HG02571 (cell line): Measurements from ENCODE around the gene SEMA4D.

Experiments
- ATAC-seq: cut with Tn5 transposase; IDR thresholded peaks from one replicate; pipeline ENCODE4 v1.9.1; 2021; ENCODE audit warnings: mild to moderate bottlenecking, moderate library complexity; ENCODE audit not compliant: unreplicated experiment

SEMA4D gene

DNA sequence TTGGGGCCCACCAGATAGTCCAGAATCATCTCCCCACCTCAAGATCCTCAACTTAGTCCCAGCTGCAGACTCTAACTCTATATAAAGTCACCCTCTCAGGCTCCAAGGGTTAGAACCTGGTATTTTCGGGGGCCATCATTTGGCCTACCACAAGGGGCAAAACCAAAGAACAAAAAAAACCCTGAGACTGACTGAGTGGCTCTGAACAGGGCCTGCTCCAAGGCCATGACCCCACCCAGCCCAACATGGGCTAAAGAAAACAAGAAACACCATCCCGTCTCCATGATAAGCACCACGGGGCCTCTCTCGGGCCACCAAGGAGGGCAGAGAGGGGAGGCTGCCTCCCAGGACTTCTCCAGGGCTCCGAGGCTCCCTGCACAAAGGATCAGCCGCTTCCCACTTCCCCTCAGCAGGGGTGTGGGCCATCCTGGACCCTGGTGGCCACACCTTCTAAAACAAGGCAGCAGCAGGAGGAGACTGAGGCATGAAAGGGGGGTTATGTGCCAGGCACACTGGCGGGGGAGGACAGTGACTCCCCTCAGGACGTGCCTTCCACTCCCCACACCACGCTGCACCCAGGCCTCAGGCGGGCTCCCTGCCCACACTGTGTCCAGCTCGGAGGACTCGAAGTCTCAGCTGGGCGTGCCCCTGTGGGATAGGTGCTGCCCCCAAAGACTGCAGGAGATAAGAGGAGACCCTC is 51.5 kb downstream of the SEMA4D start:
- ATAC-seq, result no peak

GRCh38 chr9:89445801-89446251 is 52.1 kb downstream of the SEMA4D start:
- no peak for ATAC-seq

- no peak for ATAC-seq
Measured at GRCh38 chr9:89444925-89445765, 52.8 kb downstream of the SEMA4D start.

- no peak for ATAC-seq
Measured at GRCh38 chr9:89444274-89444673, 53.6 kb downstream of the SEMA4D start.

GRCh38 chr9:89442981-89443814 is 54.7 kb downstream of the SEMA4D start:
- ATAC-seq, result peak; percentile 44

- peak; percentile 35 for ATAC-seq
Measured at GRCh38 chr9:89442501-89442978, 55.4 kb downstream of the SEMA4D start.

GRCh38 chr9:89441986-89442385 is 55.9 kb downstream of the SEMA4D start:
- ATAC-seq, result no peak

GRCh38 chr9:89441655-89441970 is 56.3 kb downstream of the SEMA4D start:
- no peak for ATAC-seq

DNA sequence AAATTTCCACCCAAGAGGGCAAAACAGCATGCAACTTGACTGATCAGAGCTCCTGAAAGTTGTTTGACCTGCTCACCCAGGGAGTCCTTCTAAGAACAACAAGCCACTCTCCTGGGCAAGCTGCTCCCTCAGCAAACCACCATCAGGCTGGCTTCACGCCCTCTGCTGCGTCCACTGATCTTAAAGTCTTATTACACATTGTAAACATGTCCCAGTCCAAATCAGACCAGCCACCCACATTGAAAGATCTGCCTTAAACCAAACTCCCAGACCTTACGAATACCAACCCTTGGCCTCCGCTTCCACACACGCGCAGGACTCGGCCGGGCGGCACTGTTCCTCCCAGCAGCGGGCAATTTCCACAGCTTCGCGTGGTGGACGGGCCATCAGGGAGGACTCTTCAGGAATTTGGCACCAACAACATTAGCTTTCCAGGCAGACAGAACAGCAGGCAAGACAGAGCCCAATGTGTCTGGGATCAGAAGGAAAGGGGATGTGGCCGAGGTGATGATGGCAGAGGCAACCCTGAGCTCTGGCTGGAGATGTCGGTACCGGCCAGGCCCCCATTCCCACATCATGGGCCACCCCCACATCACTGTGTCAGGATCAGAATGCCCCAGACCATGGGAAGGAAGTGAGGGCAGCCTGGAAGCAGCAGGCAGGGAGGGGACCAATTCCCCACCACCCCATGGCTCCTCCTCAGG is 56.8 kb downstream of the SEMA4D start:
- no peak for ATAC-seq

DNA sequence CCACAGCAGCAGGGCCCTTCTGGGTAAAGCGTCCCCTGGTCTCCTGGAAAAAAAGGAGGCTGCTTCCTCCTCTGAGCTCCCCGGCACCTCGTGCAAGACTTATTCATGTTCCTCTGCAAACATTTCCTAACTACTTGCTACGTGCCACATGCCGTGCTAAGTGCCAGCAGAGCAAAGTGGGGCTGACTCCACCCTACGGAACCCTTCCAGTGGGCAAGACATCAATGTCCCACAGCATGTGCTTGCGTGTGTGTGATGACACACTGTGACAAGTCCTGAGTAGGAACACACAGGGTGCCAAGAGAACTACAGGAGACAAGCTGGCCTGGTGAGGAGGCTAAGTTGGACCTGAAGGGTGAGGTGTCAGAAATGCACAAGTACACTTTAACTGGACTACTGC is 57.4 kb downstream of the SEMA4D start:
- no peak for ATAC-seq

DNA sequence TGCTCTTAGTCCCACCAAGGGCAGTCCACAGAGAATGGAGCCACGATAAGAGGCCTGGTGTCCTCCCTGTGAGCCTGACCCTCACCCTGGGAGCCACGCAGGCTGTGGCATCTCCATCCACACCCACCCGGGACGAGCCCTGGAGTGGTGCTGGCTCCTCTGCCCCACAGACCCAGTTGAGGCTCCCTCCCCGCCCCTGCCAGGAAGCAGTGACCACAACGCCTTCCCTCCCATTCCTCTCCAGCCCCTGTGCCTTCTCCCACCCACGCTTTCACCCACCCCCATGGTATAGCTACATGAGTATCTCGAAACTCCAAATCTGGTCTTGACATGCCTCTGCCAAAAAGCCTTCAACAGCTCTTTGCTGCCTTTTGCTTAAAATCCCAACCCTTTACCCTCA is 57.9 kb downstream of the SEMA4D start:
- no peak for ATAC-seq

DNA sequence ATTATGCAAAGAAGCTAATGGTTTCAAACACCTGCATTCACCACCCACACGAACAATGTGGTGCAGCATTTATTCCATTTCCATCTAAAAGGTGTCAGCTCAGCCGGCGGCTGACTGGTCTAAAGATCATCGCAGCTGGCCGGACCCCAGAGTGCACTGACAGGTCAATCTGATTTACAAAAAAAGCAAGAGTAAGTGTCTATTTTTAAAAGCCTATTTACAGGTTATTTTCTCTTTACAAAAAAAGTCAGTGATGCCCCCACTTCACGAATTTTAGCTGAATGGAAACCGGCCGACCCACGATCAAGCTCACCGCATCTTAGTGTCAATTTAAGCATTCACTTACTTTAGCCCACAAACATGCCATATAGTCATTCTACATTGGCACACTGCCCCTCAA is 58.3 kb downstream of the SEMA4D start:
- ATAC-seq, result no peak

DNA sequence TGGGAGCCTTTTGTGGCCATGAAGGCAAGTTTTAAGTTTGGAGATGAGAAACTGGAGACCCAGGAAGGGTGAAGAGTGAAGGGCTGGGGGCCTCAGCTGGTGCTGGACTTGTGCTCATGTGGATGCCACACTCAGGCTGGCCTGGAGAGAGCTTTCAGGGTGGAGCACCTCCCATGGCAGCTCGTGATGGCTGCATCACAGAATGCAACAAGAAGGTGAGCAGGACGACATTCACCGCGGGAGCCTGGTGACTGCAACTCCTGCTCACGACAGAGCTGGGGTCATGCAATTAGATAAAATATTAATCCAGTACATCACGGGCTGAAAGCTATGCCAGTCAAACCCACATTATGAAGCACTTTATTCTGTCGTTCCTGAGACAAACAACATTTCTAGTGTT is 59.7 kb downstream of the SEMA4D start:
- no peak for ATAC-seq

DNA sequence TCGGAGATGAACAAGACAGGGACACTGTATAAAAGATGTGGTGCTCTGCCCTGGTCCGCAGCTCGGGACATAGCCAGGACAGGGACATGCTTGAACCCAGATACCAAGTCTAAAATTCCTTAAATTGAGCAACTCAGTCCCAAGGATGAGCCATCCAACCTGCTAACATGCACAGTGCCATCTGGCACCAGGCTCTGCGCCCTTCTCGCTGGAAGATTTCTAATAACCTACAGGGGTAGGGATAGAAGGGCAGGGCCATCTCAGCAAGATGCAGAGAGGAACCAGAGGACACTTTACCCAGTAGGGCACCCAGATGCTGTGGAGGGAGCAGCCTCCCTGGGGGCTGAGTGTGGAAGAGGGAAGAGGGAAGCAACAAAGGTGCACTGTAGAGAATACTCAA is 60.1 kb downstream of the SEMA4D start:
- ATAC-seq, result no peak

DNA sequence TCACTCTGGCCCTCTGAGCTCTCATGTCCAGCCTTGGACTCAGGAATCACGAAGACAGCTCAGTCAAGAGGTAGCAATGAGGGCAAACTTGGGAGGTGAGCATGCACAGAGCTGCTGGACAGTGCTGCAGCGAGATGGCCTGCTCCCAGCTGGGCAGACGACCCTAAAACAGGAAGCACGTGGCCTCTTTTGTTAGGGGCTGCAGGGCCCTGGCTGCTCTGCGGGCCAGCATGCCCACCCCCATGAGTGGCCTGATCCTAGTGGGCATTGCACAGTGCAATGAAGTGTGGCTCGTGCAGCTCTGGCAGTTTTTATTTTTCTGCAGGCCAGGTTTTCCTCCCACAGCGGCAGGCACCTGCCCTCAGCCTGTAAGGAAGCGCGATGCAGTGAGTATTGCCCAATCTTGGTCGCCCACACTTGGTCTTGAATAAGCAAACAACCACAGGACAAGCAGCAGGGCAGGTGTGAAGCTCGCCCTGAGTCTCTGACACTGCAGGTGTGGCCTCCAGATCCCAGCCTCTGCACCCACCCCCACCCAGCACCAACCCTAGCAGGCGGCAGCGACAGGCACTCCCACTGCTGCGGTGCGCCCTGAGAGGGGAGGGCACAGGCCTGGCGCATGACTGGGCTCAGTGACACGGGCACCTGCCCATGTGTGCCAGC is 60.8 kb downstream of the SEMA4D start:
- no peak for ATAC-seq

DNA sequence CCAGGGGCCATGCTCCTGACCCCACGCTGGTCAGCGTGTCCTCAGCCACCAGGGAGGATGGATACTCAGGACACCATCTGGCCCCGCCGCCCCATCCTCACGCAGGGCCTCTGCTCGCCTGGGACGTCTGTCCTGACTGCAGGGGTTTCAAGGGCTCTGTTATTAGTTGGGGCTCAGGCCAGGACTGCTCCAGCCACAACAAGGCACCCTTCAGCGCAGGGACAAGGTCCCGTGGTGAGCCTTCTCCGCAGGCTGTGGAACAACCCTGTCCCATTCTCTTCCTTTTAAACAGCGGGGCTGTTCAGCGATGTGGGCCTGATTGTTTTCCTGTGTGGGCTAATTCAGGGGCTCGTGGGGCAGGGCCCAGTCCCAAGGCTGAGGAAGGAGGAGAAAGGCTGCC is 61.6 kb downstream of the SEMA4D start:
- ATAC-seq, result no peak

DNA sequence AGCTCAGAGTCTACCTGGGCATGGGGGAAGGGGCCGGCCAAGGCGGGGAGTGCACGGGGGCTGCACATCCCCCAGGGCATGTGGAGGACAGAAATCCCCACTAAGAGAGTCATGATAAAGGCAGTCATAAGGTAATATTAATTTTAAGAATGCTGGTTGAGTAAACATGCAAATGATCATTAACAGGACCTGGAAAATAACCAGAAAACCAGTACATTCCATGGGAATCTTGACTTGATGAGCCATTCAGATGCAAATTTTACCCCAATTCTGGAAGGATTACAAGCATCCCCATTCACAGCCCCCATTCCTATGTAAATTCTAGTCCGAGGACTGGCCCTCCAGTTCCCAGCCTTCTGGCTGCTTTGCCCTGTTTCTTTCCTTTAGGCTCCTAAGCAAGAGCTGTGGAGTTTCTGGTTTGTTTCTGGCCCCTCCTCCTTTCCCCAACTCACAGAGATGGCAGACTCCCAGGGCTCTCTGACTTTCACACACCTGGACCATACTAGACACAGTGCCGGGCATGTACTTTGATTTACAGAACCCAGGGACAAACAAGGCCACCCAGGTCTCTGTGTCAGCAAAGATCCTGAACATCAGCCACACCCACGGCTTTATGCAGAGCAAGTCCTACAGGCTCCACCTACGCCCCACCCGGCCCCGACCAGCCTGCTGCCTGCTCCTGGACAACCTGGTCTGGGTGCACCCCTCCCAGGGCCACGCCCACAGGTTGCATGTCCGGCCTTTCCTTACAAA is 62.7 kb downstream of the SEMA4D start:
- no peak for ATAC-seq

GRCh38 chr9:89434636-89435035 is 63.3 kb downstream of the SEMA4D start:
- no peak for ATAC-seq

GRCh38 chr9:89433826-89434225 is 64.1 kb downstream of the SEMA4D start:
- no peak for ATAC-seq
